ENCODE data around the gene PHF21B. TPM values are rescaled to one million over a fixed set of nuclear protein-coding genes. Genes with fewer than 3 reads are reported as not detected.
A peak's percentile ranks its signal among the peaks of the same experiment; 100 is the strongest.
"Not testable (repeated sequence)": the region's sequence is repeated elsewhere in the genome, so short reads cannot be mapped to it uniquely, and the experiment has no call there.

The PHF21B gene
- total RNA-seq, 2 experiments from 2014 or later, result not detected

DNA sequence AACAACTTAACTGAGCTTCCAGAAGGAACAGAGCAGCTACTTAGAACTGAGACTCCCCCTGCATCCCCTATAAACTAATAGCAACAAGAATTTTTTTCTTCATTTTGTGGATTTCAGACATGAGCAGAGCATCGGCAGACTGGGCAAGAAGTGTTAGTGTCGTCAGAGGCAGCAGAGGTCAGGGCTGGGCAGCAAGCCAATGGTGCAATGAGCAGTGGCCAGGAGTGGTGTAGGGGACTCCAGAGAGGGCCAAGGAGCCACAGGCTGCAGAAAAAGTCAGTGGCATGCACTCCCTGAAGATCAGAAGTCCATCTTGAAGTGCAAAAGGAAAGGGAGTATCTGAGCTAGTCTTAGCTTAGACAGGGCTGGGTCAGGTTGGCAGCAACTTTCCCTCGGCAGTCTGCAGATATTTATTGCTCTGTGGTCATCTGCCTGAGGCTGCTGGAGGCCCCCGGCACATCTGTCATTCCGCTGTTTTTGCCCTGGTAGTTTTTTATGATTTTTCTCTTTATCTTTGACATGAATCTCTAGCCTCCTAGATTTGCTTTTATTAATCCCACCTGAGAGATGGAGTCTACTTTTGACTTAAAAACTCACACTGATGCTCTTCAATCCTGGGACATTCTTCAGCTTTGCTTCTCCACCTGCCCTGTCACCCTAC, 105.2 kb downstream of the PHF21B start:
- ATAC-seq (ENCODE audit: low read depth); H3K36me3 Mint-ChIP-seq: not testable (repeated sequence)
- H3K27me3 Mint-ChIP-seq, result peaks cover 28% of the 10 kb centered on the region

DNA sequence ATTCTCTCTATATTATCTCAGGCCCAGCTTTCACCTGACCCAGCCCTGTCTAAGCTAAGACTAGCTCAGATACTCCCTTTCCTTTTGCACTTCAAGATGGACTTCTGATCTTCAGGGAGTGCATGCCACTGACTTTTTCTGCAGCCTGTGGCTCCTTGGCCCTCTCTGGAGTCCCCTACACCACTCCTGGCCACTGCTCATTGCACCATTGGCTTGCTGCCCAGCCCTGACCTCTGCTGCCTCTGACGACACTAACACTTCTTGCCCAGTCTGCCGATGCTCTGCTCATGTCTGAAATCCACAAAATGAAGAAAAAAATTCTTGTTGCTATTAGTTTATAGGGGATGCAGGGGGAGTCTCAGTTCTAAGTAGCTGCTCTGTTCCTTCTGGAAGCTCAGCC, 106.6 kb downstream of the PHF21B start:
- H3K4me3 Mint-ChIP-seq; H3K4me1 Mint-ChIP-seq; ATAC-seq (ENCODE audit: low read depth); DNase-seq; H3K27ac Mint-ChIP-seq; H3K36me3 Mint-ChIP-seq; POLR2A ChIA-PET: not testable (repeated sequence)
- H3K27me3 Mint-ChIP-seq, result peaks cover 34% of the 10 kb centered on the region
- H3K9me3 Mint-ChIP-seq, result peaks cover 10% of the 10 kb centered on the region

More for the DNA sequence above, 105.2 kb downstream of the PHF21B start:
- DNase-seq, H3K4me3 Mint-ChIP-seq, POLR2A ChIA-PET, H3K27ac Mint-ChIP-seq, H3K4me1 Mint-ChIP-seq: not testable (repeated sequence)
- H3K9me3 Mint-ChIP-seq, result peaks cover 10% of the 10 kb centered on the region

GRCh38 chr22:44901301-44901700, 108.5 kb downstream of the PHF21B start:
- DNase-seq (no peak), ATAC-seq (ENCODE audit: low read depth) (no peak)
- peaks cover 34% of the 10 kb centered on the region for H3K27me3 Mint-ChIP-seq
- H3K4me3 Mint-ChIP-seq, result no peak overlapping the region
- peaks cover 10% of the 10 kb centered on the region for H3K9me3 Mint-ChIP-seq
- H3K27ac Mint-ChIP-seq, result no peak overlapping the region
- no peaks in the 10 kb centered on the region for H3K4me1 Mint-ChIP-seq
- POLR2A ChIA-PET, result no interaction called here
- H3K36me3 Mint-ChIP-seq, result no peaks in the 10 kb centered on the region

DNA sequence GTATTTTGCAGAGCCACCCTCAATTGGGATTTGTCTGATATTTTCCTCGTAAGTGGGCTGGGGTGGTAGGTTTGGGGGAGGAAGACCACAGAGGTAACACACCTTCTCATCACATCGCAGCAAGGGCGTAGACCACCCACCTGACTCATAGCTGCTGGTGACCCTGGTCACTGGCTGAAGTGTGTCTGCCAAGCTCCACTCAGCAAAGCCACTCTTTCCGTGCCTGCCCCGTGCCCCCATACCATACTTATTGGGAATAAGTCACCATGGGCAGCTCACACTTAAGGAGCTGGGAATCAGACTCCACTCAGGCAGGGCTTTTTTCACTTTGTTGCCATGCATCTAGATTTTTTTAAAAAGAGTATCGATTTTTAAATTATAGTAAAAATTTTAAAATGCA, 111.6 kb downstream of the PHF21B start:
- peaks cover 17% of the 10 kb centered on the region for H3K27me3 Mint-ChIP-seq
- no peaks in the 10 kb centered on the region for H3K36me3 Mint-ChIP-seq
- peaks cover 10% of the 10 kb centered on the region for H3K9me3 Mint-ChIP-seq
- H3K4me1 Mint-ChIP-seq, result no peaks in the 10 kb centered on the region
- no peak overlapping the region for H3K4me3 Mint-ChIP-seq
- POLR2A ChIA-PET, result no interaction called here
- DNase-seq (peak; percentile 16), ATAC-seq (ENCODE audit: low read depth) (no peak)
- no peak overlapping the region for H3K27ac Mint-ChIP-seq

- H3K27me3 Mint-ChIP-seq, result peaks cover 12% of the 10 kb centered on the region
Measured at GRCh38 chr22:44895296-44896055, 114.3 kb downstream of the PHF21B start.

GRCh38 chr22:44894782-44895181, 115.0 kb downstream of the PHF21B start:
- Mint-ChIP-seq H3K4me1 (no peaks in the 10 kb centered on the region), H3K27me3 (peaks cover 7% of the 10 kb centered on the region), H3K36me3 (no peaks in the 10 kb centered on the region), H3K27ac (no peak overlapping the region), H3K4me3 (no peak overlapping the region), H3K9me3 (peaks cover under 1% of the 10 kb centered on the region)
- no peak for ATAC-seq (ENCODE audit: low read depth)
- no peak for DNase-seq
- POLR2A ChIA-PET, result interaction anchor here (0.6 kb wide), 1 partner anchor 41 kb away, joined by 4 read pairs; no protein-coding TSS in a partner anchor

More at GRCh38 chr22:44895296-44896055, 114.3 kb downstream of the PHF21B start:
- Mint-ChIP-seq H3K36me3 (no peaks in the 10 kb centered on the region), H3K4me1 (no peaks in the 10 kb centered on the region), H3K9me3 (peaks cover 4% of the 10 kb centered on the region), H3K27ac (no peak overlapping the region), H3K4me3 (no peak overlapping the region)
- no peak for DNase-seq
- no peak for ATAC-seq (ENCODE audit: low read depth)
- POLR2A ChIA-PET, result no interaction called here

- H3K9me3 Mint-ChIP-seq, result no peaks in the 10 kb centered on the region
- H3K27me3 Mint-ChIP-seq, result peaks cover 3% of the 10 kb centered on the region
- DNase-seq (no peak), ATAC-seq (ENCODE audit: low read depth) (no peak)
- no peak overlapping the region for H3K27ac Mint-ChIP-seq
- POLR2A ChIA-PET, result interaction anchor here (0.6 kb wide), 1 partner anchor 40 kb away, joined by 4 read pairs; no protein-coding TSS in a partner anchor
- H3K4me3 Mint-ChIP-seq, result no peak overlapping the region
- H3K4me1 Mint-ChIP-seq, result no peaks in the 10 kb centered on the region
- H3K36me3 Mint-ChIP-seq, result no peaks in the 10 kb centered on the region
Measured at GRCh38 chr22:44894321-44894720, 115.5 kb downstream of the PHF21B start.

- POLR2A ChIA-PET, result no interaction called here
- ATAC-seq (ENCODE audit: low read depth), result no peak
- Mint-ChIP-seq H3K27ac (no peak overlapping the region), H3K9me3 (no peaks in the 10 kb centered on the region), H3K4me1 (no peaks in the 10 kb centered on the region), H3K4me3 (no peak overlapping the region), H3K36me3 (no peaks in the 10 kb centered on the region), H3K27me3 (no peaks in the 10 kb centered on the region)
- DNase-seq, result no peak
Measured at GRCh38 chr22:44893731-44894080, 116.1 kb downstream of the PHF21B start.

GRCh38 chr22:44892803-44893730, 116.7 kb downstream of the PHF21B start:
- Mint-ChIP-seq H3K36me3 (no peaks in the 10 kb centered on the region), H3K4me3 (no peak overlapping the region), H3K27ac (no peak overlapping the region), H3K27me3 (no peaks in the 10 kb centered on the region), H3K4me1 (no peaks in the 10 kb centered on the region), H3K9me3 (no peaks in the 10 kb centered on the region)
- peak; percentile 14 for DNase-seq
- ATAC-seq (ENCODE audit: low read depth), result no peak
- POLR2A ChIA-PET, result no interaction called here

GRCh38 chr22:44892243-44892642, 117.6 kb downstream of the PHF21B start:
- Mint-ChIP-seq H3K4me3 (no peak overlapping the region), H3K4me1 (no peaks in the 10 kb centered on the region), H3K36me3 (no peaks in the 10 kb centered on the region), H3K9me3 (no peaks in the 10 kb centered on the region), H3K27me3 (no peaks in the 10 kb centered on the region), H3K27ac (no peak overlapping the region)
- ATAC-seq (ENCODE audit: low read depth), result no peak
- peak; percentile 20 for DNase-seq
- POLR2A ChIA-PET, result no interaction called here

DNA sequence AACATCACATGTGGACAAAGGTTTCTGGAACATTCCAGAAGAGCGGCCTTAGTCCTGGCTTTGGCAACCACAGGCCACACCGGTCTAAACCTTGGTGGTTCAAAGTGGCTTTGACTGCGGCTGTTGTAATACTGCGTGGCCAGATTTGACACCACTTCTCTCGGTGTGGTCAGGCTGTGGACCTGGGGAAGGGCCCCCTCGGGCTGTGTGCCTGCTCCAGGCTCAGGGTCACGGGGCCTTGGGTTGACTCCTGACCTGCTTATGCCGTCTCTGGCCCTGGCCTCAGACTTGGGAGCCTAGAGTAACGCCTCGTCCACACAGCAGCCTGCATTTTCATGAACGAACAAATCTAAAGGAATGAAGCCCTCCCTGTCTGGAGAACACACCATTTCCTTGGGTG, 118.0 kb downstream of the PHF21B start:
- no peaks in the 10 kb centered on the region for H3K36me3 Mint-ChIP-seq
- H3K27ac Mint-ChIP-seq, result no peak overlapping the region
- no peaks in the 10 kb centered on the region for H3K9me3 Mint-ChIP-seq
- DNase-seq (no peak), ATAC-seq (ENCODE audit: low read depth) (no peak)
- POLR2A ChIA-PET, result no interaction called here
- no peaks in the 10 kb centered on the region for H3K4me1 Mint-ChIP-seq
- no peaks in the 10 kb centered on the region for H3K27me3 Mint-ChIP-seq
- no peak overlapping the region for H3K4me3 Mint-ChIP-seq

- Mint-ChIP-seq H3K4me1 (no peaks in the 10 kb centered on the region), H3K27me3 (no peaks in the 10 kb centered on the region), H3K4me3 (no peak overlapping the region), H3K27ac (no peak overlapping the region), H3K9me3 (no peaks in the 10 kb centered on the region), H3K36me3 (no peaks in the 10 kb centered on the region)
- no peak for ATAC-seq (ENCODE audit: low read depth)
- POLR2A ChIA-PET, result no interaction called here
- DNase-seq, result no peak
Measured at GRCh38 chr22:44891293-44891747, 118.5 kb downstream of the PHF21B start.

All from activated naive CD8-positive, alpha-beta T cell treated with anti-CD3 and anti-CD28 coated beads, Interleukin-2, amount 10 ng/mL, durations not matched to agents 7 days and 5 days (primary cell).